Measurements from ENCODE around the gene SGSM1. TPM values are rescaled to one million over a fixed set of nuclear protein-coding genes. Genes with fewer than 3 reads are reported as not detected.

The SGSM1 gene
- total RNA-seq, 1 experiment from 2014 or later, result 4.3 TPM

- H3K27me3 Mint-ChIP-seq (ENCODE audit: low read depth), result peaks cover 2% of the 10 kb centered on the region
- H3K9me3 Mint-ChIP-seq, result no peaks in the 10 kb centered on the region
- no peak overlapping the region for H3K27ac Mint-ChIP-seq
- Histone ChIP-seq H2AK5ac (ENCODE audit: insufficient read length, low read length) (no peak overlapping the region), H3K9ac (ENCODE audit: extremely low read depth, insufficient read length, low read length) (no peak overlapping the region), H2BK120ac (ENCODE audit: low read depth, low read length, poor library complexity, severe bottlenecking) (no peak overlapping the region), H3T11ph (ENCODE audit: low read length) (no peak overlapping the region), H4K5ac (ENCODE audit: insufficient read length, low read depth, low read length) (no peak overlapping the region), H3K14ac (ENCODE audit: insufficient read depth, low read length) (no peak overlapping the region), H3K23ac (ENCODE audit: insufficient read length, low read depth, low read length) (no peak overlapping the region), H2BK5ac (ENCODE audit: insufficient read length, low read length) (no peak overlapping the region), H3K27me3 (ENCODE audit: insufficient read depth, low read length) (no peaks in the 10 kb centered on the region), H3K79me1 (ENCODE audit: insufficient read depth, low read depth, low read length, poor library complexity, severe bottlenecking) (no peaks in the 10 kb centered on the region), H3K4me1 (ENCODE audit: insufficient read depth, low read length) (no peaks in the 10 kb centered on the region), H3K4me2 (ENCODE audit: insufficient read depth, insufficient read length, low read length) (no peak overlapping the region), H3K18ac (ENCODE audit: insufficient read length, low read depth, low read length) (no peak overlapping the region), H4K20me1 (ENCODE audit: control insufficient read depth, insufficient read depth, insufficient read length) (no peaks in the 10 kb centered on the region), H3K23me2 (ENCODE audit: insufficient read length, low read depth, low read length, poor library complexity, severe bottlenecking) (no peaks in the 10 kb centered on the region), H2BK15ac (ENCODE audit: low read depth, low read length) (no peak overlapping the region), H2AFZ (ENCODE audit: low read length) (no peak overlapping the region), H2BK20ac (ENCODE audit: low read depth, low read length, poor library complexity, severe bottlenecking) (no peak overlapping the region), H3K9me3 (ENCODE audit: control insufficient read depth, low read depth, low read length) (no peaks in the 10 kb centered on the region), H3K56ac (ENCODE audit: insufficient read length, low read depth, low read length) (no peak overlapping the region), H3K79me2 (ENCODE audit: insufficient read depth, low read length) (no peaks in the 10 kb centered on the region), H2BK12ac (ENCODE audit: insufficient read length, low read depth, low read length) (no peak overlapping the region), H3K4ac (ENCODE audit: low read depth, low read length) (no peak overlapping the region), H3K27ac (ENCODE audit: insufficient read length, low read depth, low read length) (no peak overlapping the region), H4K8ac (replicated peaks; ENCODE audit: insufficient read length, low read depth, low read length) (no peak overlapping the region), H4K91ac (ENCODE audit: insufficient read length, low read depth, low read length) (no peak overlapping the region)
- no peaks in the 10 kb centered on the region for H3K4me1 Mint-ChIP-seq
- H3K36me3 Mint-ChIP-seq (ENCODE audit: insufficient read depth in 1 of 3, low read depth in 3 of 3), result no peaks in the 10 kb centered on the region
- WGBS (ENCODE audit: extremely low coverage, insufficient read length, low lambda C conversion rate), result no CpG with 5 or more reads among the region's 6 CpGs
- H3K4me3 Mint-ChIP-seq, result no peak overlapping the region
- TF ChIP-seq, protein P1, sequence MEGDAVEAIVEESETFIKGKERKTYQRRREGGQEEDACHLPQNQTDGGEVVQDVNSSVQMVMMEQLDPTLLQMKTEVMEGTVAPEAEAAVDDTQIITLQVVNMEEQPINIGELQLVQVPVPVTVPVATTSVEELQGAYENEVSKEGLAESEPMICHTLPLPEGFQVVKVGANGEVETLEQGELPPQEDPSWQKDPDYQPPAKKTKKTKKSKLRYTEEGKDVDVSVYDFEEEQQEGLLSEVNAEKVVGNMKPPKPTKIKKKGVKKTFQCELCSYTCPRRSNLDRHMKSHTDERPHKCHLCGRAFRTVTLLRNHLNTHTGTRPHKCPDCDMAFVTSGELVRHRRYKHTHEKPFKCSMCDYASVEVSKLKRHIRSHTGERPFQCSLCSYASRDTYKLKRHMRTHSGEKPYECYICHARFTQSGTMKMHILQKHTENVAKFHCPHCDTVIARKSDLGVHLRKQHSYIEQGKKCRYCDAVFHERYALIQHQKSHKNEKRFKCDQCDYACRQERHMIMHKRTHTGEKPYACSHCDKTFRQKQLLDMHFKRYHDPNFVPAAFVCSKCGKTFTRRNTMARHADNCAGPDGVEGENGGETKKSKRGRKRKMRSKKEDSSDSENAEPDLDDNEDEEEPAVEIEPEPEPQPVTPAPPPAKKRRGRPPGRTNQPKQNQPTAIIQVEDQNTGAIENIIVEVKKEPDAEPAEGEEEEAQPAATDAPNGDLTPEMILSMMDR (conservative IDR thresholded peaks at IDR 0.05), result no peak
- no peak for DNase-seq
Measured at GRCh38 chr22:24791362-24791761, 14.6 kb upstream of the SGSM1 start.
